ENCODE measurements around the gene FAM187B. TPM values are rescaled to one million over a fixed set of nuclear protein-coding genes. Genes with fewer than 3 reads are reported as not detected.

Gene FAM187B
- total RNA-seq, 1 experiment from 2014 or later, result not detected

GRCh38 chr19:35272122-35272719 lies 43.7 kb upstream of the FAM187B start:
- H3K79me2 ChIP-seq (ENCODE audit: insufficient read depth, low read length), result peaks cover 11% of the 10 kb centered on the region; the same call in 1 of the 2 replicates
- H3K9ac ChIP-seq (ENCODE audit: low read length), result no peak overlapping the region
- intact Hi-C loops (cut with micrococcal nuclease), result no loop called here
- peaks cover 3 to 9% of the 10 kb centered on the region in 2 experiments; a peak in 3 of 4 replicates for H3K4me1 ChIP-seq (ENCODE audit: control insufficient read depth in 1 of 2, insufficient read depth in 2 of 2, low read length in 2 of 2)
- ChIA-PET POLR2A (no interaction called here), CTCF (no interaction called here), RAD21 (ENCODE audit: low non-redundant PET in 1 of 2, low total read pairs in 2 of 2, uncharacterized antibody in 2 of 2, unreplicated experiment in 2 of 2) (no interaction called here)
- DNase-seq (ENCODE audit: low read depth, low spot score), result no peak
- no peak overlapping the region for H3K4me2 ChIP-seq (ENCODE audit: low read length)
- BruUV-seq (replicated peaks), result no TSS peak
- H3K36me3 ChIP-seq (ENCODE audit: control insufficient read depth in 1 of 2, insufficient read depth in 2 of 2, low read length in 2 of 2), result peaks cover 14% of the 10 kb centered on the region in 2 experiments; a peak in 3 of 4 replicates
- H3K4me3 ChIP-seq (replicated peaks in 1 of 2; ENCODE audit: low read depth in 1 of 2, low read length in 2 of 2), result no peak overlapping the region
- no peaks in the 10 kb centered on the region for H4K20me1 ChIP-seq (ENCODE audit: insufficient read depth)
- no peak overlapping the region for H2AFZ ChIP-seq (ENCODE audit: low read depth, low read length, poor library complexity, severe bottlenecking)
- no peaks in the 10 kb centered on the region for H3K27me3 ChIP-seq (ENCODE audit: insufficient read depth, low read length)
- TF ChIP-seq EGR1 (IDR thresholded peaks at IDR 0.05; ENCODE audit: low read depth) (no peak), MAX (IDR thresholded peaks at IDR 0.05) (no peak), SIN3A (IDR thresholded peaks at IDR 0.05; ENCODE audit: low read depth) (no peak)
- no peak for ATAC-seq
- no peaks in the 10 kb centered on the region for H3K9me2 ChIP-seq (ENCODE audit: insufficient read depth)
- no peak overlapping the region for H3K27ac ChIP-seq (ENCODE audit: low read depth, low read length)
- no peaks in the 10 kb centered on the region for H3K9me3 ChIP-seq (ENCODE audit: control insufficient read depth in 1 of 2, insufficient read depth in 1 of 2, low read depth in 1 of 2, low read length in 2 of 2)

- H3K36me3 ChIP-seq (ENCODE audit: control insufficient read depth in 1 of 2, insufficient read depth in 2 of 2, low read length in 2 of 2), result peaks cover 14 to 19% of the 10 kb centered on the region in 2 experiments; a peak in 3 of 4 replicates
- no TSS peak for BruUV-seq (replicated peaks)
- no peaks in the 10 kb centered on the region for H3K9me2 ChIP-seq (ENCODE audit: insufficient read depth)
- ChIA-PET CTCF (no interaction called here), RAD21 (ENCODE audit: low non-redundant PET in 1 of 2, low total read pairs in 2 of 2, uncharacterized antibody in 2 of 2, unreplicated experiment in 2 of 2) (no interaction called here), POLR2A (no interaction called here)
- no peak for TF ChIP-seq FOSL1 (IDR thresholded peaks at IDR 0.05; ENCODE audit: low read depth)
- TF ChIP-seq EGR1 (IDR thresholded peaks at IDR 0.05; ENCODE audit: low read depth), result no peak
- TF ChIP-seq ELF1 (IDR thresholded peaks at IDR 0.05; ENCODE audit: borderline replicate concordance, low read depth), result no peak
- TF ChIP-seq SRF (IDR thresholded peaks at IDR 0.05; ENCODE audit: low read depth), result no peak
- TF ChIP-seq ATF3 (IDR thresholded peaks at IDR 0.05), result no peak
- no peak for TF ChIP-seq SIN3A (IDR thresholded peaks at IDR 0.05; ENCODE audit: low read depth)
- no peak for TF ChIP-seq POLR2AphosphoS5 (IDR thresholded peaks at IDR 0.05; ENCODE audit: low read depth, low read length)
- TF ChIP-seq MAX (IDR thresholded peaks at IDR 0.05), result no peak
- no peak for TF ChIP-seq CEBPB (IDR thresholded peaks at IDR 0.05; ENCODE audit: low read depth)
- no peak for TF ChIP-seq REST (IDR thresholded peaks at IDR 0.05; ENCODE audit: low read depth)
- H3K27me3 ChIP-seq (ENCODE audit: insufficient read depth, low read length), result no peaks in the 10 kb centered on the region
- H4K20me1 ChIP-seq (ENCODE audit: insufficient read depth), result no peaks in the 10 kb centered on the region
- no peak overlapping the region for H3K4me2 ChIP-seq (ENCODE audit: low read length)
- H2AFZ ChIP-seq (ENCODE audit: low read depth, low read length, poor library complexity, severe bottlenecking), result no peak overlapping the region
- H3K4me1 ChIP-seq (ENCODE audit: control insufficient read depth in 1 of 2, insufficient read depth in 2 of 2, low read length in 2 of 2), result peaks cover 7 to 15% of the 10 kb centered on the region in 2 experiments; a peak in 3 of 4 replicates
- no peak overlapping the region for H3K9ac ChIP-seq (ENCODE audit: low read length)
- DNase-seq (ENCODE audit: low read depth, low spot score), result no peak
- no peak overlapping the region for H3K27ac ChIP-seq (ENCODE audit: low read depth, low read length)
- H3K79me2 ChIP-seq (ENCODE audit: insufficient read depth, low read length), result peaks cover 18% of the 10 kb centered on the region; the same call in 1 of the 2 replicates
- intact Hi-C loops (cut with micrococcal nuclease), result no loop called here
- H3K4me3 ChIP-seq (replicated peaks in 1 of 2; ENCODE audit: low read depth in 1 of 2, low read length in 2 of 2), result no peak overlapping the region
- no peaks in the 10 kb centered on the region for H3K9me3 ChIP-seq (ENCODE audit: control insufficient read depth in 1 of 2, insufficient read depth in 1 of 2, low read depth in 1 of 2, low read length in 2 of 2)
- no peak for ATAC-seq
Observed at GRCh38 chr19:35271546-35271945, 43.0 kb upstream of the FAM187B start.

Data from HCT116 (cell line).